Activated T-cell treated with anti-CD3 and anti-CD28 coated beads, Interleukin-2, amount 50 U/mL, for 48 hours (primary cell): Measurements from ENCODE around the gene ADCK1.
"Not testable (repeated sequence)": the region's sequence is repeated elsewhere in the genome, so short reads cannot be mapped to it uniquely, and the experiment has no call there.

ENCODE experiments used
- DNase-seq, 2 experiments: peaks; one replicate each; pipeline ENCODE4 v3.0.0-alpha.2; 2020

The ADCK1 gene

DNA sequence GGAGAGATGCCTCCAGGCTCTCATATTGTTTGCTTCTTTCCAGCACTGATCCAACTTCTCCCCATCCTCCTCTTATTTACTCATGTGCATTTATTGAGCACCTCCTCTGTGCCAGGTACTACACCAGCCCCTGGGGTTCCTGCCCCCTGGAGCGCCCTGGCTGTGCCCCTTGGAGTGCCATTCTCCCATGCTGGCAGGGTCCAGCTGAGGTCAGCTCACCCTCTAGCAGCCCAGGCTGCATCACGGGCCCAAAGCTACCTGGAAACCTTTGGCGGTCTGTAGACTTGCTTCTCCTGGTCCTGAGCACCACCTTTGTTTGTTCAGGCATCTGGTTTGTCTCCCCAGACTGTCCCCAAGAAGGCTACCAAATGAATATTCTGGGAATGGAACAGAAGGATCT, 67.0 kb downstream of the ADCK1 start:
- DNase-seq = no peak

DNA sequence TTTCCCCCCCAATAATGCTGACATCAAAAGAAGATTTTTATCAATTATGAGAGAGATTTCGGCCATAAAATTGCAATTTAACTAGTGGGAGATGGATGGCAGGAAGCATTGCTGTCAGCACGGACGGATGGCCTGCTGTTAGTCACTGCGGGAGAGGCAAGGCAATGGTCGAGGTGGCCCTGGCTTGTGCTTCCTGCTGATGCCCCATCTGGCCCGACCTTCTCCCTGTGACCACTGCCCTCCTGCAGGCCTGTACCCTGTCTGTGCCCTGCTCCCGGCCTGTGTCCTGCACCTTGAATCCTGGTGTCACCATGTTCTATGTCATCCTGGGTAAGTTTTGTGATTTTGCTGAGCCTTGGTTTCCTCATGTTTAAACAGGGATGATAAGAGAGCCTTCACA, 67.6 kb downstream of the ADCK1 start:
- no peak for DNase-seq

DNA sequence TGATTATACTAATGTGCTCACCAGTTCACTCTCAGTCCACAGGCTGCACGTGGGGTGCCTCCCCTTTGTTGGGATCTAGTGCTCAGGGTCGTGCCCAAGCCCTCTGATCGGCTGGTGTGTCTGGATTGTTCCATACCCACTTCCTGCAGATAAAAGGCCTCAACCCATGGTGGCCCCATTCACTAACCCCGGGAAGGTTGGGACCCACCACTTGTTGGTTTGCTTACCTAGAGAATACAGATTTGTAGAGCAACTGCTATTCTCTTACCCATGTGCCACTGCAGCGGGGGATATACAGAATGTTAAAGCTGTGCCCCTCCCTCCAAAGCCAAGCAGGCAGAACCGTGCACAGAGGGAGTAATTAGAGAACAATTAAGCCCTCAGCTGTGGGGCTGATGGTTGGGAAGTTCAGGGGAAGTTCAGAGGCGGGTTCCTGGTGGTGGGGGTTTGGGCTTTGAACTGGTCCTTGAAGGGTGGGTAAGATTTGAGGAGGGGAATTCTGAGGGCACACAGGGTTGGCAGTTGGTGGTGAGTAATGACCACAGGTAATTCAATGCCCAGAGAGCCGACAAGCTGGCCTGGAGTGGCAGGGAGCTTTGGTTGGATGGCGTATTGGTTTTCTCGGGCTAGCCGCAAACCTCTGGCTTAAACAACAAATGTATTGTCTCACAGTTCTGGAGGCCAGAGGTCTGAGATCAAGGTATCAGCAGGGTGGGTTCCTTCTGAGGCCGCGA, 68.8 kb downstream of the ADCK1 start:
- DNase-seq = no peak

GRCh38 chr14:77869340-77869739, 69.4 kb downstream of the ADCK1 start:
- no peak for DNase-seq

DNA sequence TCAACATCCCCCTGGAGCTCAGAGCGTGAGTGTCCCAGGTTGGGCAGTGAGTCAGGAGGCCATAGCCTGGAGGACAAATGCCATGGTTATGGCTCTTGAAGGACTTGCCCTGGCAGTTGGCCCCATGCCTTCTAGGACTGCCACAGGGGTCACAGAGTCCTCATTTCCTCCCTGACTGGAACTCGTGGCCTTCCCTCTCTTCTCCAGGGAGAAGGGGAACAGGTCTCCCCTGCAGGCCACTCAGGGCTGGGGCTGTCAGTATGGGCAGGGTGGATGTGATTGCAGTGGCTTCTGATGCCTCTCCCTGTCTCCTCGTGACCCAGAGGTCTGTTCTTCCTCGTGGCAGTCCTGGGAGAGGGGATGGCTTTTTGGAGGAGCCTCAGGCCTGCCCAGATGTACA, 70.7 kb downstream of the ADCK1 start:
- DNase-seq = no peak

DNA sequence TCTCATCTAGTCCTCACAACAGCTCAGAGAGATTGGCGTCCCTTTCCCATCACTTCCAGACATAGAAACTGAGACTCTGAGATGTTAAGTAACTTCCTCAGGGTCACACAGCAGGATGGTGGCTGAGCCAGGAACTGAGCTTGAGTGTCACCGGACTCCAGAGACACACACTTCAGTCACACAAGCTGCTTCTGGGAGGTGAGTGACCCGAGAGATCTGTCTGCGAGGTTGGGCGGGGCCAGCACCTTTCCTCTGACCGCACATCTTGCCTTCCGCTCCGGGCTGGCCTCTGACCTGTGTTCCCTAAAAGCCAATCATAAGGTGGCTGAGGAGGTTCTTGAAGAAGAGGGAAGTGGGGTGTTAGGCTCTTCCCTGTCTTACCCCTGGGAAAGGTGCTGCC, 72.2 kb downstream of the ADCK1 start:
- DNase-seq = no peak

- no peak for DNase-seq
Observed at GRCh38 chr14:77872983-77873382, 73.1 kb downstream of the ADCK1 start.

- no peak for DNase-seq
Observed at GRCh38 chr14:77878783-77879182, 78.9 kb downstream of the ADCK1 start.

GRCh38 chr14:77880056-77880455, 80.1 kb downstream of the ADCK1 start:
- DNase-seq = no peak

GRCh38 chr14:77882098-77882497, 82.2 kb downstream of the ADCK1 start:
- DNase-seq = no peak

- DNase-seq = no peak
Observed at GRCh38 chr14:77882636-77883035, 82.7 kb downstream of the ADCK1 start.

- DNase-seq = no peak
Observed at GRCh38 chr14:77883131-77883846, 83.4 kb downstream of the ADCK1 start.

DNA sequence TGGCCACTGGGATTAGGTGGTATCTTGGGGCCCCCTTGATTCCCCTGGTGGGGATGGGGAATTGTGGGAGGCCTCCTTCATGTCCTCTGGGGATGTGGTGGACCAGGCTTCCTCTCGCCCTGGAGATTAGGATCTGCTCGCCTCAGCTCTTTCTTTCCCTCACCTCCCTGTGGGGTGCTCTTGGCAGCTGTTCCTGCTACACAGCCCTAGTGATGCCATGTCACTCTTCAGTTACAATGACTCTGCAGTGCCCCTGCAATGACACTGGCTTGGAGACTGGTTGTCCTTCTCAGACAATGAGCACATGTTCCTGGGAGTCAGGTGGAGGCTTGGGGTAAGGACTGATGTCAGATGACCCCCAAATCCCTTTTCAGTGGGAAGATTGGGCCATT, 83.9 kb downstream of the ADCK1 start:
- no peak for DNase-seq

DNA sequence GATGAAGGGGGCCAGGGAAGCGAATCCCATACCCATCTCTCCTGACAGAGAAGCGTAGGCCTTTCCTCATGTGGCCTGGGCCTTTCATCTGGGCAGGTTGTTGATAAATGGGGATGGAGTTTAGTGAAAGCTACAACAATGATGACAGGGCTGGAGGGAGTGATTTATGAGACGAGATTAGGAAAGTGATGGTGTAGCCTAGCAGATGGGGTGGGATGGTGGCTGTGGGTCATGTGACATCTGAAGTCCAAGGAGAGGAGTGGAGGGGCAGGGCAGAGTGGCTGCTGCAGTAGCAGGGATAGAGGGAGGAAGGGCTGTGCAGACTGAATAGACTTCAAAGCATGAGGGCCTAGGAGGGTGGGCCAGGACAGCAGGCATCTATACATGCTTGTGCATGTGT, 85.5 kb downstream of the ADCK1 start:
- no peak for DNase-seq

GRCh38 chr14:77886010-77886409, 86.1 kb downstream of the ADCK1 start:
- no peak for DNase-seq

GRCh38 chr14:77888903-77889302, 89.0 kb downstream of the ADCK1 start:
- not testable (repeated sequence) for DNase-seq

DNA sequence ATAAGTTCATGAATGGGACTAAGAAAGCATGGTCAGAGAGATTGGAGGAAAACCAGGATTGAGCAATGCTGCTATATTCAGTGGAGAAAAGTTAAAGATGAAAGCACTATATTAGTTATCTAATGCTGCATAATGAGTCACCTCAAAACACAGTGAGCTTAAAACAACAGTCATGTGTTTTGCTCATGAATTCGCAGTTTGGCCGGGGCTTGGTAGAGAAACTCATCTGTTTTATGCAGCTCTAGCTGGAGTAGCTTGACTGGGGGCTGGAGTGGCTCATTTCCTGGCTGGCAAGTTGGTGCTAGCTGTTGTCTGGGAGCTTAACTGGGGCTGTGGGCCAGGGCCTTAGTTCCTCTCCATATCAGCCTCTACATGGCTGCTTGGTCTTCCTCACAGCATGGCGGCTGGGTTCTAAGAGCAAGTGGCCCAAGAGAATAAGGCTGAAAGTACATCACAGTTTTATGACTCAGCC, 90.1 kb downstream of the ADCK1 start:
- no peak for DNase-seq

DNA sequence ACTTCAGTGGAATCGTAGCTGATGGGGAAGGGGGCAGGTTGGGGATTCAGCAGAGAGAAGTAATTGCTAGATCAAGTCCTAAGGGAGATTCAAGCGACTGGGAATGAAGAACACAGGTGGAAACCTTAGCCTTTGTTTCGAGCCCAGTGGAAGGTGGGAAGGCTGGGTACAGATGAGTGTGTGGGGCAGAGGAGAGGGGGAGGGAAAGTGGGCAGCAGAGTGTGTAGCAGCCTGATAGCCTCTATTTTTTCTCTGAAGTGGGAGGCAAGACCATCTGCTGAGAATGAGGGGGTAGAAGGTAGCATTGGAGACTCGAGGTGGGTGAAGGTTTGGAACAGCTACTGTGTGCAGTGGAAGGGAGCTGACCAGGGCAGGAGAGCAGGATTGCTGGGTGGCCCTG, 91.0 kb downstream of the ADCK1 start:
- no peak for DNase-seq

DNA sequence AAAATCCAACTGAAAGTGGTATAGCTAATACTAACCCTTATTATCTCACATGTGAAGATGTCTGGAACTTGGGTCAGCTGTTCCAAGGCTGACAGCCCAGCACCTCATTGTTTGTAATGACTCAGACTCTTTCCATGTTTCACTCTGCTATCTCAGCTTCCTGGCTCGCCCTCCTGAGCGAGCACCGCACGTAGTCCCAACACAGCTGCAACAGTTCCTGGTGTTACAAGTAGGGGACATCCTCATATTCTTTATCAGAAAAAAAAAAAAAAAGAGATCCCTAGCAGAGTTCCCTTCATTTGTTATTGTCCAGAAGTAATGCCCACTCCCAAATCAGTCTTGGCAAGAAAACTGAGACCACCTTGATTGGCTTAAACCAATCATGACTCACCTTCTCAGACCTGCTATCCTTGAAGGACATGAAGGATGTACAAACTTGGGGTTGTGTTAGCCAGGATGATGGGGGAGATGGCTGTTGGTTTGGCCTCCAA, 92.5 kb downstream of the ADCK1 start:
- DNase-seq = no peak

- no peak for DNase-seq
Observed at GRCh38 chr14:77892890-77893484, 93.1 kb downstream of the ADCK1 start.

GRCh38 chr14:77897374-77897773, 97.5 kb downstream of the ADCK1 start:
- DNase-seq = no peak

DNA sequence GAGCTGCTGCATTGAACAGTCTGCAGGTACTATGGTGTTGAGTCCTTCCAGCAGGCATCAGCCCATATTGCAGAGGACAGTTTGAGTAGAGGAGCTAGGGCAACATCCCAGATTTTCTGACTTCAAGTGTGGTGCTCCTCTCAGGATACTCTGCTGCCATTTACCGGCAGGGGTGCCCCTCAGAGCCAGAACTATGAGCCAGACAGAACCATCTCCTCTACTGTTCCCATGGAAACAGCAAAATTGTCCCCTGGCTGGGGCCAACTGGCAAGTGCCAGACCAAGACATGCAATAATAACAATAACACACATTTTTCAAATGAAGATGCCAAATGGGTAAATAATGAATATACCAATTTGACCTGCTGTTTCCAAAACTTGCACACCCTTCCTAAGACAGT, 102.9 kb downstream of the ADCK1 start:
- no peak for DNase-seq

- no peak for DNase-seq
Observed at GRCh38 chr14:77903221-77903620, 103.3 kb downstream of the ADCK1 start.
